GM21723 (cell line): ENCODE measurements around the gene DISC1.

Experiments used
- ATAC-seq: cut with Tn5 transposase; IDR thresholded peaks from one replicate; pipeline ENCODE4 v1.9.1; 2021; ENCODE audit warnings: mild to moderate bottlenecking, moderate library complexity; ENCODE audit not compliant: unreplicated experiment

The DISC1 gene

GRCh38 chr1:231842441-231842840, 215.9 kb downstream of the DISC1 start:
- no peak for ATAC-seq

DNA sequence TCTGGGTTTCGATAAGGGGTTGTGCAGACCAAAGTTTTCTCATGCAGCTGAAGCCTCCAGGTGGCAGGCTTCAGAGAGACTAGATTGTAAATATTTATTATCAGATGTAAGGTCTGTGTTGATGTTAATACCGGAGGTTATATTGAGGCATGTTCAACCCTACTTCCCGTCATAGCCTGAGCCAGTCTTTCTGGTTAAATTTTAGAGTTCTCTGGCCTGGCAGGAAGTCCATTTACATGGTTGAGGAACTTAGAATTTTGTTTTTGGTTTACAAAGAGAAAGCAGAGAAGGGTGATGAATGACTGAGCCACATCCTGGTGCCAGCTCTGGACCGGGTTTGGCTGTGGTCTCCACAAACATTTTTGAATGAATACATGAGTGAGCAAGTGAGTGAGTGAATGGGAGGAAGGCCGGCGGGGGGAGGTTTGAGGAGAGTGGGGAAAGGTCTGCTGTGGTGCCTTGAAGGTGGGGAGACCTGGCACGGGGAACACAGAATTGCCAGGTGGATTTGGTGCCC, 218.5 kb downstream of the DISC1 start:
- ATAC-seq = no peak

GRCh38 chr1:231847612-231848397, 221.2 kb downstream of the DISC1 start:
- no peak for ATAC-seq

DNA sequence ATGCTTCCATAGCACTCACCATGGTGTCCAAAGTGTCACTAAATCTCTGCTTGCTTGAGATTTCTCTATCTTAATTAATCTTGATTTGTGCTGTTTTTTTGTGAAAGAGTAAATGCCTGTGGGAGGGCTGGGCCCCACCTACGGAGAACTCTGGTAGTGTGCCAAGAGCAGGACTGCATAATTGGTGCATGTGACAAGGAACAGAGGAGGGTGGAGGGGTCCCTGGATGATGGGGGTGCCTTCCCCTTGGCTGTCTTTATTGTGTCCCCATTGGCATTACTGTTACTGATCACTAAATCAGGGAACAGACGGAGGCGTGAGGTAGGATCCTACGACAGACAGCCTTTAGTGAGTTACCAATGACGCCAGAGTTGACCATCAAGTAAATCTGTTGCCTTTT, 223.4 kb downstream of the DISC1 start:
- no peak for ATAC-seq

DNA sequence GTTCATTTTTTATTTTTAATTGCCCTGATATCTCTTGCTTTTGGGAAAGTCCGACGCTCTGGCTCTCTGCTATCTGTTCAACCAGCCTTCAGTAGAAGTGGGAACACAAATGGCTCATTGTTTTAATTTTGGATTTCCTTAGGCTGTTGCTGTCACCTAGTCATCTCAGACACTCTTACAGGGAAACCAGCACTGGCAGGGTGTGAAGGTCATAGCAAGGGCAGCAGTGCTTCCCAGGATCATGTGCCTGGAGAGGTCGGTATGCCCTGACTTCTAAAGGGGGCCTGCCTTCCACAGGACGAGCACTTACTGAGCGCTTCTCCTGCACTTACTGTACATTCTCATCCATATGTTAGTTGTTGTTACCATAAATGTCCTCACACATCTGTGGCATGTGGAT, 224.2 kb downstream of the DISC1 start:
- ATAC-seq = no peak

DNA sequence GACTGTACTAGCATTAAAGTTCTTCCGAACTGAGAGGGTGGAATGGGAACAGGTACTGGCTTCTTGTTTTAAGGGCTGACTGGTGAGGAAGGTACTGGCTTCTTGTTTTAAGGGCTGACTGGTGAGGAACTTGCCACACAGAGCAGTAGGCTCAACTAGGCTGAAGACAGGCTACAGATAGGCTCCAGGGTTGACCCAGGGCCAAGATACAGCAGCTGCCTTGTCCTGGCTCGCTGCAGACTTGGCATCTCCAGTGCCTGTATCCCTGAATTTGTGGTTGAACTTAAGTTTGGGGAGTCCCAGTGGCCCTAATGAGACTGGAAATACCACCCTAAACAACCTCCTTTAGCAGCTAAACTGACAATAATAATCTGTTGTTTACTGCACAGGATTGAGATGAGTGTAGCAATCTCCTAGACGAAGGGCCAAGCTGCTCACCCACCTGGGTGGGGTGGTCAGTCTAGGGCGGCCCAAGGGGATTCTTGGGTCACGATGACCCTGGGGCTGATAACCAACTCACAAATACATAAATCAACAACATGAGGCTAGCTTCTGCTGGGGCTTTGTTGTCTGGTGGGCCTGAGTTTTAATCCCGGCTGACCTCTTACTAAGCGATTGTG, 227.1 kb downstream of the DISC1 start:
- ATAC-seq = no peak

DNA sequence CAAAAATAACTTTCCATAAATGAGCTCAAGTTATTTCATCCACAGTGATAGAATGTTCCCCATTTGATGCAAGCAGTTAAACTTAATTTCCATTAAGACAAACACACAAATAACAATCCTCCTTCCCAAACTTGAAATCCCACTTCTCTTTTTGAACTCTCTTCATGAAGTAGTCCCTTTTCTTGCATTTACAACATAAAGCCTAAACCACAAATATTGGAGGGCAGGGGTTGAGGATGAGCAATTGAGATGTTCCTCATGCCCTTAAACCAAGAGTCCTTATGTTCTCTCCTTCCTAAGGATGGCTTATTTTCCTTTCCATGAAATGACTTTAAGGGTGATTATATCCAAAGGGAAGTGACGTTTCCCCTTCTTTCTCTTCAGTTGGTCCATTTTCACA, 228.8 kb downstream of the DISC1 start:
- ATAC-seq = no peak

- ATAC-seq = no peak
These were observed 229.3 kb downstream of the DISC1 start for GRCh38 chr1:231855926-231856325.

DNA sequence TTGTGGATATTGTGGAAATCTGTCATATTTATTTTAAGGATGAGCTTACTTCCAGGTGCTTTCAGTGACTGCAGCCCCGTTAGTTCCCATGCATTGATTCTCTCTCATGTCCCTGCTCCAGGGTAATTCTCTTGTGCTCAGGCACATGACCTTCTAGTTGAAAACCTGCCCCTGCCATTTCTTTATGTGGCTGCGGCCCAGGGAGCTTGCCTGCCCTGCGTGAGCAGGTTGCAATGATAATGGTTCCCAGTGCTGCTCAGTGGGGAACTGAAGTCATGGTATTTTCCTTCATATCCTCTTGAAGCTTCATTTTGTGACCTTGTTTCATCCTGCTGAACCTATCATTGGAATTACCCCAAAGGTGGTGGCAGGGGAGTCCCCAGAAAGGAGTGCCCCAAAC, 229.8 kb downstream of the DISC1 start:
- ATAC-seq = no peak

GRCh38 chr1:231856894-231857293, 230.3 kb downstream of the DISC1 start:
- ATAC-seq = no peak

GRCh38 chr1:231857609-231858135, 231.1 kb downstream of the DISC1 start:
- ATAC-seq = no peak

GRCh38 chr1:231860221-231861088, 233.9 kb downstream of the DISC1 start:
- no peak for ATAC-seq

GRCh38 chr1:231861541-231862481, 235.2 kb downstream of the DISC1 start:
- ATAC-seq = no peak

DNA sequence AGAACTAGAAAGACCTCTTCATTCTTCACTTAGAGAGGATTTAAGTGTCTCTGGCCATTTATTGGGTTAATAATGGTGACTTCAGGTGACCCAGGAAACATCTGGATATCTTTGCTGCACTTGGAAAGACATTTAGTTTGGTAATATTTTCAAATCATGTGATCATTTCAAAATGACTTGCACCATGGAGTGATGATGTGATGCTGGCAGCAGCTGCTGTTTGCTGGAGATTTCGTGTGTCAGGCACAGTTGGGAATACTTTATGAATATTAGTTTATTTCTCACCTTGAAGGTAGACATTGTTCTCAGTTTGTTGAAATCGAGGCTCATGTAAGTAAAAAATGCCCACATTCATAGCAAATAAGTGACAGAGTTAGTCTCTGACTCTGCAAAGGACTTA, 236.0 kb downstream of the DISC1 start:
- no peak for ATAC-seq

DNA sequence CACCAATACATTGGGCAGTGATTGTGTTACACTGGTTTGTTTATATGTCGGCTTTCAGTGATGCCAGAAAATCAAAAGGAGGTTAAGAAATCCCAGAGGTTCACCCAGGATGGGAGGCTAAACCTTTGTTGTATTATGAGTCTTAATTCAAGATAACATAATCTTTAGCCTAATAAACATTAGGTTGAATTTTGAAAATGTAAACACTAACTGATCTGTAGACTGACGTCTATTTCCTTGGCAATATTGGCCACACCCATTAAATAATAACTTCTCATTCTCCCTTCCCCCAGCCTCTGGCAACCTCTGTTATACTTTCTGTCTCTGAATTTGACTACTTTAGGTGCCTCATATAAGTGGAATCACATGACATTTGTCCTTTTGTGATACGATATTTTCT, 238.7 kb downstream of the DISC1 start:
- no peak for ATAC-seq

DNA sequence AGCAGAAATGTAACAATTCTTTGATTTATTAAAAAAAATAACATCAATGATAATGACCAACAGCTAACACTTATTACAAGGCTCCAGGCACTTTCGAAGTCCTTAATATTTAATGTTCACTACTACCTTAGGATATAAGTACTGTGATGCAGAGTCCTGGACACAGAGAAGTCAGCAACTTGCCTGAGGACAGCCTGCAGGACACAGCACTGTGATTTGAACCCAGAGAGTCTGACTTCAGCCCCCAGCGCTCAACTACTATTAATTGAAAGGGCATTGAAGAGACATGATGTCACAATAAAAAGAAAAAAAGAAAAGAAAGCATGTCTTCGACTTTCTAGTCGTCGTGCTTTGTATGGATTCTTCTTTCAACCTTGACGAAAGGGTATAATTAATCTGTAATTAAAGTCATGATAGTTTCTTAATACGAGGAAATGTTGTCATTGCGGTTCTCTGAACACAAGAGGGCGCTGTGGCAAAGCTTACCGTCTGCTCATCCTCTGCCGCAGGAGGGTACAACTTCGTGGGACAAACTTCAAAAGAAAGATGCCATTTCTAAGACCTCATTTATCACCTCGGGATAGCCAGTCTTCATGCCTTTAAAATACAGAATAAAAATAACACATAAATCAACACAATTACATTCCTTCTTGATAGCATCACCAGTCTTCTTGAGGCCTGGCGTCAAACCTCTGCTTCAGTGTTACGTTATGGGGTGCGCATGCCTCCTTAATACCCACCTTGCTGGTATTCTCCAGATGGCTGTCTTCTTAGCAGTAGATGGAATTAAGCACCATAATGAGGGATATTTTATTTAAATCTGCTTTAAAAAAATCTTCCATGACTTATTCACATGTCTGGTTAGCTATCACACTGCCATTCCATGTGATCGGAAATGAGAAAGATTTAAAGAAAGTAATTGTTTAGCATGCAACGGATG, 240.1 kb downstream of the DISC1 start:
- no peak for ATAC-seq

DNA sequence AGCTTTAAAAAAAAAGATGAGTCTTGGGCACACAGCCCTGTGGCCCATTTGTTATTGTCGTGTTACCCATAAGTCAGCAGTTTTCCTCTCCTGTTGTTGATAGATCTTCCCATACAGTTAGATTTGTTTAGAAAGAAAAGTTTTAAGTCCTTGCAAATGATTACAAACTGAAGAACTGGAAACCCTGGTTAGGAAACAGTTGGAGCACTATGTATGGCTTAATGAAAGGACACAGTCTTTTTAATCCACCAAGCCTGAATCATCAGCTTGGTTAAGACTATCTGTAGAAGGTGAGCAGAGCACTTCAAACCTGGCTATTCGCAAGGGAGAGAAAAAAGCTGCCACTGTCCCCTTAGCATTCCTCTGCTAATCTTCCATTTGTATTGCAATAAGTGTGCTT, 241.0 kb downstream of the DISC1 start:
- ATAC-seq = no peak

DNA sequence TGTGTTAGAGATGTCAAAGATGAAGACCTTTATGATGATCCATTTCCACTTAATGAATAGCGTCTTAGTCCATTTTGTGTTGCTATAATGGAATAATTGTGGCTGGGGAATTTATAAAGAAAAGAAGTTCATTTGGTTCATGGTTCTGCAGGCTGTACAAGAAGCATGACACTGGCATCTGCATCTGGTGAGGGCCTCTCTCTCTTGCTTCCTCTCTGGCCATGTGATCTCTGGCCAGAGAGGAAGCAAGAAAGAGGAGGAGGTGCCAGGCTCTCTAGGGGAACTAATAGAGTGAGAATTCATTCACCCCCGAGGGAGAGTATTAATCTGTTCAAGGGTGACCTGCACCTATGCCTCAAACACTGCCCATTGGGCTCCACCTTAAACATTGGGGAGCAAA, 242.8 kb downstream of the DISC1 start:
- no peak for ATAC-seq

GRCh38 chr1:231871471-231871870, 244.9 kb downstream of the DISC1 start:
- no peak for ATAC-seq
